ENCODE results near the gene CFAP99.

The CFAP99 gene

DNA sequence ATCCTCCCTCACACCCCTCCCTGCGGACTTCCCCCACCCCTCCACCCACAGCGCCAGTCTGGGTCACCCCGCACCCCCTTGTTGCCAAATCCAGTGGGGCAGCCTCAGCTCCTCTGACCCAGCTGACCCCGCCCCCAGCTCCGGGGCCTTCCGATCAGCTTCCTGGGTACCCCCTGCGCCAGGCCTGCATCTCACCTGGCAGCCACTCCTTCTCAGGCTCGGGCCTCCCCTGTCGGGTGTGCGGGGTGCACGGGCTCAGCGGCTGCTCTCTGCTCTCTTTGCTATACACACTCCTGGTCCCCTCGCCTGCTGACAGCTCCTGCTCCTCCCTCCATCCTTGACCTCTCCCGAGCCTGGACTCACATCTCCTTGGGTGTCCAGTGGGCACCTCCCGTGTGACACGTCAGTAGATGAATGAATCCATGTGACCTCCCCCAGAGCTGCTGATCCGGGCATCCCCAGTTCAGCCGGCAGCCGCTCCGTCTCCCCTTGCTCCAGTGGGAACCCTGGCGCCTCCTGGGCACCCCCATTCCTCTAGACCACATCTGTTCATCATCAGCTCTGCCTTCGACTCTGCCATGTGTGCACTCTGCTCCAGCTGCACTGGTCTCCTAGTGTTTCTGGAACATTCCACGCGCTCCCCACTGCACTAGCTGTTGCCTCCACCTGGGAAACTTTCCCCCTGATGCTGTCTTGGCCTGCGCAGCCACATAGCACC lies 9.9 kb downstream of the CFAP99 start:
- no peak for DNase-seq (ENCODE audit: low read depth)

DNA sequence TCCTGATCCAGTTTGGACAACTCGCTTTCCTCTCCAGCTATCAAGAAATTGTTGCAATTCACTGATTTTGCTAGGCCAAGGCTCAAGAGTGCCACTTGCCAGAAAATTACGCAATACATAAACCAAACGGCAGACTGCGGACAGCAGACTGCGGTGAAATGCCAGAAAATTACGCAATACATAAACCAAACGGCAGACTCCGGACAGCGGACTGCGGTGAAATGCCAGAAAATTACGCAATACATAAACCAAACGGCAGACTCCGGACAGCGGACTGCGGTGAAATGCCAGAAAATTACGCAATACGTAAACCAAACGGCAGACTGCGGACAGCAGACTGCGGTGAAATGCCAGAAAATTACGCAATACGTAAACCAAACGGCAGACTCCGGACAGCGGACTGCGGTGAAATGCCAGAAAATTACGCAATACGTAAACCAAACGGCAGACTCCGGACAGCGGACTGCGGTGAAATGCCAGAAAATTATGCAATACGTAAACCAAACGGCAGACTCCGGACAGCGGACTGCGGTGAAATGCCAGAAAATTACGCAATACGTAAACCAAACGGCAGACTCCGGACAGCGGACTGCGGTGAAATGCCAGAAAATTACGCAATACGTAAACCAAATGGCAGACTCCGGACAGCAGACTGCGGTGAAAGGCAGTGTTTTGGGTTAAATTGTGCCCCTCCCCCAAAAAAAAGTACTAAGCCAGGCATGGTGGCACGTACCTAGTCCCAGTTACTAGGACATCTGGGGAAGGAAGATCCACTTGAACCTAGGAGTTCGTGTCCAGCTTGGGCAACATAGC lies 11.4 kb downstream of the CFAP99 start:
- peak; percentile 16 for DNase-seq (ENCODE audit: low read depth)

DNA sequence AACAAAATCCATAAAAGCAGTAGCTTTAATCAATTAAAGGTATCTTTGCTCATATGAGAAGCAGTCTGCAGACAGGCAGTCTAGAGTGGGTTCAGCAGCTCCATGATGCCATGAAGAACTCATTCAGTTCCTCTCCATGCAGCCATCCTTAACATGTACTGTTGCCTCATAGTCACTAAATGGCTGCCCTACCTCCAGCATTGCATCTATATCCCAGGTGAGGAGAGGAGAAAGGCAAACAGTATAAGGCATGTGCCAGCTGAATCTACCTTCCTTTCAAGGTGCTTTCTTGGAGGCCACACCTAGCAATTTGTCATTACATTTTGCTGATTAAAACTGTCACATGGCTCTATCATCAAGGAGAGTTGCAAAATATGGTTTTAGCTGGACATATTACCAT lies 13.2 kb downstream of the CFAP99 start:
- no peak for DNase-seq (ENCODE audit: low read depth)

DNA sequence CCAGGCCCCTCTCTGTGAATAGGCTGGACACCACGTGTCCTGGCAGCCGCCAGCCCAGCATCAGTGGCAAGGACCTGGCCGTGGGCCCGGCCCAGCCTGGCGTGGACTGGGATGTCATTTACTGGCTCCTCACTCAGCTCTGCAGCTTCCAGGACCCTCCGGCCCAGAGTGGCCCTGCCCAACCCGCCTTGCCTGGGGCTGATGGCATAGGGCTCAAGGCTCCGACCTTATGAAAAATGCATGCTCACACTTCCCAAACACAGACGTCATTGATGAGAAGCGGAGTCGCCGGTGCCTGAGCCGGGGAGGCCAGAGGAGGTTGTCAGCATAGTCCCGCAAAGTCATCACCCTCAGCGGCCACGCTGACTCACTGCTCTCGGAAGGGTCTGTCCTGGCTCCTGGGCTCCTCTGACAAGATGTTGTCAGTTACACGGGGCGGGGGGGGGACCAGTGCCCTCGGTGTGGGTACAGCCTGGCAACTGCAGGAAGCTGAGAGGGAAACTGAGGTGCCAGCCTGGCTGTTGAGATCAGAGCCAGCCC lies 14.3 kb downstream of the CFAP99 start:
- no peak for DNase-seq (ENCODE audit: low read depth)

DNA sequence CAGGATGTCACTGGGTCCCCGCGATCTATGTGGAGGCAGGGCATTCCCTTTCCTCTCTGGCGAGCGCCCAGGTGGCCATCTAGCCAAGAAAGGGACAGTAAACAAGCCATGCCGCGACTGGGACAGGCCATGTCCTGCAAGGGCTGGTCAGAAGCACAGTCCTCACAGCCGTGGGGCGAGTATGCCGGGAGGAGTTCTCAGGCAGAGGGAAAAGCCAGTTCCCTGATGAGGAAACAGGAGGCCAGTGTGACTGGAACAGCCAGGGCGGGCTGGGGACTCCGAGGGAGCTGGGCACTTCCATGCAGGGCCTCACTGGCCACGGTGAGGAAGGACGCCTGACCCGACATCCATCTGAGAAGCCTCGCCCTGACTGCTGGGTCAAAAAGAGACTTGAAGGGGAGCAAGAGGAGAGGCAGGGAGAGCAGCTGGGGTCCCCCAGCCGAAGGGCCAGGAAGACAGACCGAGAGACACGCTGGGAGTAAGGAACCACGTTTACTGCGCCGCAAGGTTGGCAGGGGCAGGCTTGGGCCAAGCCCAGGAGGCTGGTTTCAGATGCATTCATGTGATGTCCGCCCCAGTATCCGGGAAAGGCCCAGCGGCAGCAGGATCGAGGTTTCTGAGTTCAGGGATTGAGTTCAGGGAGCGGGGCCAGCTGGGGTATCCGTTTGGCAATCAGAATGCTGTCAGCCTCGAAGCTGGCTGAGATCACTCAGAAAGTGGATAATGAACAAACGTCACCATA lies 15.0 kb downstream of the CFAP99 start:
- no peak for DNase-seq (ENCODE audit: low read depth)

DNA sequence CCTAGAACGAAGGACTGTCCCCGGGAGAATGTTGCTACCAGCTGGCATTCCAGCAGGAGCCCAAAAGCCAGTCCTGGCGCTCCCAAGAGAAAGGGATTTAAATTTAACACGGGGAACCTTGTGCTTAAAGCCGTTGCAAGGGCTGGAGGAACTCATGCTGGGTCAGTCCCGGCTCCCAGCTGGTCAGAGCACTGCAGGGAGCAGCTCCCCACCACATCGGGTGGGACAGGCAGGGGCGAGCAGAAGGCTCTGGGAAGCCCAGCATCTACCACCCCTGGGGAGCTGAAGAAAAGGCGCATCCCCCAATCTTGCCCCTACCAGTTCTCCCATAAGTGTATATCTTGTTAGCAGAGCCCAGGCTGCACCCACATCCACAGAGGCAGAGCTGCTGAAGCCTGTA lies 15.7 kb downstream of the CFAP99 start:
- DNase-seq (ENCODE audit: low read depth) = no peak

DNA sequence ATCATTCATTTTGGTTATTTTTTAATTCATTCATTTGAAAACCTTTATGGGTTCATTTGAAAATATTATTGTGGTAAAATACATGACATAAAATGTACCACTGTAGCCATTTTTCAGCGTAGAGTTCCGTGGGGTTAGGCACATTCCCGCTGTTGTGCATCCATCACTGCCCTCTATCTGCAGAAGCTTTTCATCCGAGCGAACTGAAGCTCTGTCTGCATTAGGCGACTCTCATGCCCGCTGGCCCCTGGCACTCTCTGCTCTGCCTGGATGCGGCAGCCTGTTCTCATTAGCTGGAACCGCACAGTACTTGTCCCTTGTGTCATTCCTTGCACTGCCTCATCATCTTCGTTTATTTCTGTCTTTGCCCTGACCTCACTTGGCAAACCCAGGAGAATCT lies 17.5 kb downstream of the CFAP99 start:
- DNase-seq (ENCODE audit: low read depth) = no peak

DNA sequence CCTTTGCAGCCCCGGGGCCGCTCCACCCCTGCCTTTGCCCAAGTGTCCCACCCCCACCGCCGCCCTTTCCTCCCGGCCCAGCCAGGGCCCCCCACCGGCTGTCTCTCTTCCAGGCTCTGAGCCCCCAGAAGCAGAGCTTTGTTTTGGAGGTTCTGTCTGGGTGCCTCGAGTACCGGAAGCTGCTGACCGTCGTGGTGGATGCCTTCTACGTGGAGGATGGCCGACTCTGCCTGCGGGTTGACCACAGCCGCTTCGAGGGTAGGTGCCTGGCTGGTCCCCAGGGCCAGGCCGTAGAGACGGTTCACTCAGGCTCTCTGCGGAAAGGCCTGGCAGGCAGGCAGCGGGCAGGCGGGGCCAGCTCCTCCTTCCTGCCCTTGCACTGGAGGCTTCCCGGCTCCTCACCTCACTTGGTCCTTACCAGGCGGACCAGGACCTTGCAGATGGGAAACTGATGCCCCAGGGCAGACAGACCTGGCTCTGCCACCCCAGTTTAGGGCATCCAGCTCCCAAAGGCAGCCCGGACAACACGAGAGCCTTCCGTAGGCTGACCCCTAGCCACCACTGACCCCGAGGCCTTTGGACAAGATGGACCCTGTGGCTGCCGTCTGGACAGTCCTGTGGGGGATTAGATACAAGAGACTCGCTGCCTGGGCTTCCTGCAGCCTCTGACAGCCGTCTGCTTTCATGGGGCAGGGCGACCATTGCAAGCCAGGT lies 18.2 kb downstream of the CFAP99 start:
- no peak for DNase-seq (ENCODE audit: low read depth)

DNA sequence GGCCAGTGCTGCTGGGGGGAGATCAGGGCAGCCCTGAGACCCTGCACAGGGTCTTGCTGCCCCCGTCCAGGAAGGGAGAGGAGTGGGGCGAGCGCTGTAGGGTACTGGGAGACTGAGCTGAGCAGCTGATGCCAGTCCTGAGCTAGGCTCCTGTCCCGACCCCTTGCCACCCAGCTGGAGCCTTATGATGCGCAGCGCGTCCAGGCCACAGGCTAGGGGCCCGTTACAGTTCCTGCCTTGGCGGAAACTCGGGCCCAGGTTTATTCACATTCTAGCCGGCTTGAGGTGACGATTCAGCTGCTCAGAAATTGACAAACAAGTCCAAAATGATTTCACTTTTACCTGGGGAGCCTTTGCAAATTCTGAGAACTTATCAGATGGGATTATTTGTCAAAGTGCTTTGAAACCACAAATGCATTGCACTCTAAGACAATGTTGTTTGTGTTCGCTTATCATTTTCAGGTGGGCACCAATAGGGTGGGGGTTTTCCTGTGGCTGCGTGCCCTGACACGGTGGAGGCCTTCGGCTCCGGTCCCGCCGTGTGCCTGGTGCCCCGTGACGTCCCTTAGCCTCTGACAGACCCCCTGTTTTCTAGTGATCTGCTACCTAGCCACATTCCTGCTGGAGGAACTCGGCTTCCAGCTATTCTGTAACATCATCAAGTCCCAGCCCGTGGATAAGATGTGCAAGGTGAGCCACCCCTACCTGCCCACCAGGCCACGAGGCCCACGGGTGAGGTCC lies 18.9 kb downstream of the CFAP99 start:
- no peak for DNase-seq (ENCODE audit: low read depth)

DNA sequence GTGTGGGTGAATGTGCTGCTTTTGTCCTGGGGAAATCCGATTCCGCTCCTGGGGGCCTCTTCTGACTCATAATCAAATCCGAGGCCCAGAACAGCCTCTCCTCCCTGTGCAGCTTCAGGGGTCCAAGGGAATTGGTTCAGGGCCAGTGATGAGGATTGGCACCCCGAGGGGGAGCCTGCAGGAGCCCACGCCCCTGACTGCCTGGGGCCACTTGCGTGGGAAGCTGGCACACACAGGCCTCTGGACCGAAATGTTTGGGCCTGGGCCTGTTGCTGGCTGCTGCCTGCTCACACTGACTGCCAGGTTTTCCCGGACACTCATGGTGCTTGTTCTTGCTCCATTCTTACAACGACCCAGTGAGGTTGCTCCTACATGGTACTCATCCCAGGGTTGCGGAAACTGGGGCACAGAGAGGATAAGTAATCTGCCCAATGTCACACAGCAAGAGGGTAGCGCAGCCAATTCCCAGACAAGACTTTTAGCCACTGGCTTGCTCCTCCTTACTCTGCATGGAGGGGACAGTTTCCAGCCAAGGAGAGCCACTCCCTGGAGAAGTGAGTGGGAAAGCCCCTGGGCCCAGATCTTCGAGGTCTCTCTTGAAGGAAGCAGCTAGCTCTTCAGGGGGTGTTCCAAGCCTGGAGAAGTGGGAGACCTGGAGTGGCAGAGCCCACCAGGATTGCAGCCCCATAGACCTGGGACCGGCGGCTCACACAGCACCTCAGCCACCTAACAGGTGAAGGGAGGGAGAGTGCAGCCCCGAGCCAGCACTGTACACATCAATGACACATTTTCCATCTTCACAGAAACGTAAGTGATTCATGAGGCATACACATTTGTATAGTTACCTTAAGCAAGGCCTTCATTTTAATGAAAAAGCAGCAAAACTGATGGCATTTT lies 20.3 kb downstream of the CFAP99 start:
- DNase-seq (ENCODE audit: low read depth) = no peak

DNA sequence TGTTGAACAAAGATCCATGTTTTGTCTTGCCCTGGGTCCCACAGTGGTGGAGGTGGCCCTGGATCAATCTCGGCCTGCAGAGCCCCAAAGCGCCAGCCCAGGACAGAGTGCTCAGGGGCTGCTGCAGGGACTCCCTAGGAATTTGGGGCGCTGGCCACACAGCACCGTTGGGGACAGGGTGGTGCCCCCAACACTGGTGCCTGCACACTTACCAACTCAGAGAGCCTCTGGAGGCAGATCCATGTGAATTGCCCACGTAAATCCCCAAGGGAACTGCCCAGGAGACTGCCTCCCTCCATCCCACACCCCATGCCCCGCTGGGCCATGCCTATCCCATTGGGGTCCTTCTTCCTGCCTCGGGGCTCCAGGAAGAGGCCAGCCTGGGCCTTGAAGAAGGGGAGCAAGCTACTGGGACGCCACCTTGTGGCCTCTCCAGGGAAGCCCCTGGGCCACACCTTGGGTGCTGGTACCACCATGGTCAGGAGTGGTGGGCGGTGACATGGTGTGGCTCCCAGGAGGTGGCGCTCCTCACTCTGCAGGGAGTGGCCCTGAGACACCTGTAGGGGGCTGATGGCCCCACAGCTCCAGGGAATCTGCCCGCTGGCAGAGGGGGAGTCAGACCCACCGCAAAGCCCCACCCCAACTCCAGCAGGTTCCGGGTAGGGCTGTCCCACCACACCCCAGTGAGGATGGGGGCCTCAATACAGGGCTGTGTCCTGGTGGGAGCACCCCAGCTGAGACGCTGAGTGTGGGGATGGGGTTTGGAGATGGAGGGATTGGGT lies 22.8 kb downstream of the CFAP99 start:
- peak; percentile 21 for DNase-seq (ENCODE audit: low read depth)

DNA sequence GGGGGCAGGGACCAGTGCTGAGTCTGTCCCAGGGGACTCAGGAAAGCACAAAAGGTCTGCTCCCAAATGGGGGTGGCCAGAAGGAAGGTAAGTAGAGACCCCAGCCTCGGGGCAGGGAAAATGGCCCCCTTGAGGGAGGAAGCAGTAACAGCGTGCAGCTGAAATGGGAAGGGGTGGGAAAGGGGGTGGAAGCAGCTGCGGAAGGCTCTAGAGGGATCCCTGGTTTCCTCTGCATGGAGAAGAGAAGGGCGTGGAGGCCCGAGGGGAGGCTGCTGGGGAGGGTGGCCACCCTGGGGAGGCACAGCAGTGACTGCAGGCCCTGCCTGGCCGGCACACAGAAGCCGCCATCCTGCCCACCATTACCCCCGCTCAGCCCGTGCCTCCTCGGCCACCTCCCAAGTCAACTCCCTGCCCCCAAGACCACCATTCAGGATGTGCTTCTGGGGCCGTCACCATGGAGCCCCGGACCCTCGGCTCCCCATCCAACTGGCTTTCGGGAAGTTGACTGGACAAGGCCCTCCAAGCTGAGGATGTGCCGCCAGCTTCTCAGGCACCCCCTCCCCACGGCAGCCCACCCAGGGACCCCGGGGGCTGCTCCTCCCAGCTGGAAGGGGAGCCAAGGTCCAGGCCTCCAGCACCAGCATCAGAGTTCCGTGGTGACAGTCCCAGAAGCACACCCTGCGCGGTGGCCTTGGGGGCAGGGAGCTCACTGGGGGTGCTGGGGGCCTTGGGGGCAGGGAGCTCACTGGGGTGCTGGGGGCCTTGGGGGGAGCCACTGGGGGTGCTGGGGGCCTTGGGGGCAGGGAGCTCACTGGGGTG lies 23.6 kb downstream of the CFAP99 start:
- DNase-seq (ENCODE audit: low read depth) = no peak

DNA sequence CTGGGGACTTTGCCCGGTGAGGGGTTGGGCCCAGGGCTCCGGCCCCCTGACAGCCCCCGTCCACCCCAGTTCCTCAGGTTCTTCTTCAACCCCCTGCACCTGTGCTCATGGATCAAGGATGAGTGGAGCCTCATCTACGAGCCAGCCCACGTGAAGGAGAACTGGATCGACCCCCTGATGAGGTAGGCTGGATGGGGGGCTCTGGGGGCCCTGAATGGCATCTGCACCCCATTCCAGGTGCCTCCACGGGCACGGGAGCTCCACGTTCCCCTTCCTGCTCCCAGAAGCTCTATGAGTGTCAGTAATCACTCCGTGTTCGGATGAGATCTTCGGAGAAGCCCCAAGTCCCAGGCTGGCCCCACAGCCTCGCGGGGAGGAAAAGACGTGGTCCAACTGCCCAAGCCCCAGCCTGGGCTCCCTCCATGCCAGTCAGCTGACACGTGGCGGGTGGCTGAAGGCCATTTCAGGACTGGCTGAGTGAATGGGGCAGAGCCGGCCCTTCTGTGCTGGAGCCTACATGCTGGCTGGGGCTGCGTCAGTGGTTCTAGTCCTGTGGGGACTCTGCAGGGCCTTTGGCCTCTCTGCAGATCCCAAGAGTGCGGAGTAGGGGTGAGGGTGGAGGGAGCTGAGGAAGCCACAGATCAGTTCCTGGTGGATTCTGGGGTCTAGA lies 24.4 kb downstream of the CFAP99 start:
- DNase-seq (ENCODE audit: low read depth) = no peak

DNA sequence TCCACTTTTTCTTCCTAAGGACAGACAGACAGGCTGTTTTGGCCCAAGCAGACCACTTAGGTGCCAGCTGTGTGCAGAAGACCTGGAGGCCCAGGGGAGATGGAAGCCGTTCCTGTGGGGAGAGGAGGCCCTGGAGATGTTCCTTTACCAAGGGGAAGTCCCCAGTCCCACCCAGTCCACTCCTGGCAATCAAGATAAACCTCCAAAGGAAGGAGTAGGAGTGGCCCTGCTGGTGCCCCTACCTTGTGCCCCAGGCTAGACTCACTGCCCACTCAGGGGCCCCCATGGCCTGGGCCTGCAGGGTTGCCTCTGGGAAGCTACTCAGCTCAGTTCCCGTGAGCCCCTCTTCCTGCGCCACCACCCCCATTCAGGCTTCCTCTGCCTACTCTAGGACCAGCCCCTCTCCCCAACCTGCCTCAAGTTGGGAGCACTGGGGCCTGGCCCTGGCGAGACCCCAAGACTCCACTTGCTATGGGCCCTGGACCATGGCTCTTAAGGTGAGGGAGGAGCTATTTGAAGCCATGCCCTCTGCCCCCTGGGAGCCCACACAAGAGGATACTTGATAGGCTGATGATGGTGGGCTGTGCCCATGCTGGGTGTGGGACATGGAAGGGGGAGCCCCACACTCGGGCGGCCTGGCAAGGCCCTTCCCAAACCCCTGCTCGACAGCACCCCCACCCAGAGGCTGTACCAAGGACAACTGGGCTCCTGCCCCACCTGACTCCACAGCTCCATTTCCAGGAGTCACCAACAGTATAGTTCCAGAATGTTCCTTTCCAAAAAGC lies 25.4 kb downstream of the CFAP99 start:
- DNase-seq (ENCODE audit: low read depth) = no peak

DNA sequence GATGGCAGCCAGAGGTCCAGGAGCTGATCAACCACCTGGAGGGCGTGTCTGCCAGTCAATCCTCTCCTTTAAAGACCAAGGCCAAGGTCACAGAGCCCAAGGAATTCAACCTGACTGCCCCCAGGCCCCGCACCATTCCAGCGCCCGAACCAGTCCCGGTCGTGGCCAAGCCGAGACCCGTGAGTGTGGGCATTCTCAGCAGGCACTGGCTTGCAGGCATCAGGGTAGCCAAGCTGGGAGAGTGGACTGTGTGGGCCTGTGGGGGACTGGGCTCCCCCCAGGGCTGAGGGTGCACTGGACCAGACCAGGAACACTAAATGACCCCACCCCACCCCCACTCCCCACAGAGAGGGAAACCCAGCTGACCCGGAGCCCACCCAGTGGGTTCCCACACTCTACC lies 26.4 kb downstream of the CFAP99 start:
- DNase-seq (ENCODE audit: low read depth) = no peak

DNA sequence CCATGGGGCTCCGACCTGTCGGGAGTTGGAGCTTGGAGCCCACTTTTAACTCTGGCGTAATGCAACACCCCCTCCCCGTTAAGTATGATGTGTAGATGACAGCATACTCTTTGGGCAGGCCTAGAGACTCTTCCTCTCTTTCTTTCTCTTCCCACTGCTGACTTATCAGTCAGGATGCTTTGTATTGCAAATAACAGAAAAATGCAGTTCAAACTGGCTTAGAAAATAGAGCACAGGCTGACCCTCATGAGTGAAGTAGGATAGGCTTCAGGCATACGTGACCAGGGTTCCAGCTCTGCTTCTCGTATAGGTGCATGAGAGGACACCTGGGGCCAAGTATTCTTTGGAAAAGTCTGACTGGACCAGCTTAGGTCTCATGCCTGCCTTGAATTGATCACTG lies 26.8 kb downstream of the CFAP99 start:
- DNase-seq (ENCODE audit: low read depth) = no peak

Data from fibroblast of the conjunctiva (primary cell).